NCI-H524 (cell line): ENCODE results near the gene RTKN.

Source experiments
- DNase-seq, 2 experiments: peaks; one replicate each; lab custom pipeline; 2025; lab: John Stamatoyannopoulos, UW

RTKN gene

GRCh38 chr2:74379851-74380789 is 61.6 kb downstream of the RTKN start, which contains the start of gene DCTN1:
DCTN1 (minus strand) TSS chr2:74380311; CDS start chr2:74380037, 274 bp downstream.
- peak in 1 of 2 experiments; percentile 6 for DNase-seq

GRCh38 chr2:74378007-74378406 is 63.7 kb downstream of the RTKN start:
- DNase-seq, result no peak

- no peak for DNase-seq
These were observed 65.9 kb downstream of the RTKN start for GRCh38 chr2:74375838-74376237.
